Keratinocyte (primary cell): ENCODE results near the gene IFIT3. TPM values are rescaled to one million over a fixed set of nuclear protein-coding genes. Genes with fewer than 3 reads are reported as not detected.

Experiments
- DNase-seq: peaks from one replicate; pipeline ENCODE4 v3.0.0-alpha.2; 2011; ENCODE audit warnings: low read depth, missing footprints, low spot score
- FAIRE-seq: peaks from 2 replicates; lab custom pipeline; 2011; peaks lifted over from hg19 to GRCh38; lab: Jason Lieb, UNC
- H2AFZ ChIP-seq: 2 replicates; pipeline ENCODE4 v1.6.0; 2012; ENCODE audit warnings: low read length, control low read depth, inconsistent platforms; ENCODE audit not compliant: control insufficient read depth
- H3K27ac ChIP-seq: 2 replicates; pipeline ENCODE4 v1.5.1; 2011; ENCODE audit warnings: low read length; ENCODE audit not compliant: control insufficient read depth, insufficient read depth
- H3K27me3 ChIP-seq: 3 replicates; pipeline ENCODE4 v1.6.0; 2011; ENCODE audit warnings: low read length; ENCODE audit not compliant: control insufficient read depth, insufficient read depth; ENCODE audit errors: extremely low read depth
- H3K36me3 ChIP-seq, 2 experiments: 2 replicates in 1 of 2; 3 replicates in 1 of 2; pipeline ENCODE4 v1.5.1; 2011; ENCODE audit warnings: low read length in 2 of 2, mild to moderate bottlenecking in 1 of 2; ENCODE audit not compliant: control insufficient read depth in 2 of 2, insufficient read depth in 2 of 2; ENCODE audit errors: extremely low read depth in 1 of 2
- H3K4me1 ChIP-seq: 3 replicates; pipeline ENCODE4 v1.5.1; 2011; ENCODE audit warnings: low read length; ENCODE audit not compliant: control insufficient read depth, insufficient read depth; ENCODE audit errors: extremely low read depth
- H3K4me2 ChIP-seq: 3 replicates; pipeline ENCODE4 v1.6.0; 2011; ENCODE audit warnings: low read depth, low read length; ENCODE audit not compliant: control insufficient read depth, insufficient read depth; ENCODE audit errors: extremely low read depth
- H3K4me3 ChIP-seq, 3 experiments: fragments of 200-600 bp in 1 of 3; sonication (generic) in 1 of 3; 2 replicates in 2 of 3; 3 replicates in 1 of 3; pipeline ENCODE4 v1.5.1; 2011 to 2016; ENCODE audit warnings: low read length in 3 of 3, mild to moderate bottlenecking in 3 of 3, control low read depth in 2 of 3, inconsistent platforms in 1 of 3, low read depth in 1 of 3, mixed read lengths in 1 of 3, mixed run types in 1 of 3, moderate library complexity in 1 of 3; ENCODE audit not compliant: control insufficient read depth in 2 of 3, insufficient read depth in 2 of 3; ENCODE audit errors: extremely low read depth in 1 of 3
- H3K79me2 ChIP-seq: 2 replicates; pipeline ENCODE4 v1.6.0; 2012; ENCODE audit warnings: low read length; ENCODE audit not compliant: control insufficient read depth, insufficient read depth
- H3K9ac ChIP-seq: 3 replicates; pipeline ENCODE4 v1.6.0; 2011; ENCODE audit warnings: low read length; ENCODE audit not compliant: control insufficient read depth, insufficient read depth; ENCODE audit errors: extremely low read depth
- H3K9me1 ChIP-seq: 3 replicates; pipeline ENCODE4 v1.6.0; 2011; ENCODE audit warnings: low read length; ENCODE audit not compliant: control insufficient read depth, insufficient read depth; ENCODE audit errors: extremely low read depth
- H3K9me3 ChIP-seq: 2 replicates; pipeline ENCODE4 v1.5.1; 2012; ENCODE audit warnings: low read depth, low read length; ENCODE audit not compliant: control insufficient read depth
- H4K20me1 ChIP-seq: 3 replicates; pipeline ENCODE4 v1.6.0; 2011; ENCODE audit warnings: low read length; ENCODE audit not compliant: control insufficient read depth, insufficient read depth; ENCODE audit errors: extremely low read depth
- CTCF ChIP-seq, 3 experiments: IDR thresholded peaks in 1 of 3; conservative IDR thresholded peaks in 1 of 3; optimal IDR thresholded peaks in 1 of 3; 2 replicates in 2 of 3; 3 replicates in 1 of 3; pipeline versions ENCODE3 to v1.5.1; 2011; ENCODE audit warnings: low read length in 3 of 3, mild to moderate bottlenecking in 3 of 3, moderate library complexity in 2 of 3, control low read depth in 1 of 3, inconsistent platforms in 1 of 3; ENCODE audit not compliant: insufficient read depth in 2 of 3; ENCODE audit errors: extremely low read depth in 1 of 3
- EZH2 ChIP-seq: IDR thresholded peaks from one replicate; pipeline ENCODE4 v1.6.1; 2012; ENCODE audit warnings: inconsistent platforms, mild to moderate bottlenecking, low read length, moderate library complexity
- dilution Hi-C: fragments of 300-500 bp; cut with MboI; formaldehyde crosslinking; loops from one replicate; pipeline ENCODE4 v1.7.0; 2020; ENCODE audit warnings: low sequenced_read_pairs; ENCODE audit not compliant: extremely low pct_ligation_motif_present
- polyA minus RNA-seq, 3 experiments: library from RNA; depleted of rRNA, polyadenylated mRNA; stranded (reverse); fragments of >200 nt; gene quantifications; 1 replicate in 1 of 3; 2 replicates in 1 of 3; 3 replicates in 1 of 3; pipeline ENCODE4 v1.2.3, GENCODE V29; 2011
- polyA plus RNA-seq, 5 experiments: library from polyadenylated mRNA; depleted of rRNA in 3 of 5; stranded (reverse) in 3 of 5; stranded (forward) in 1 of 5; unstranded in 1 of 5; fragments of >200 nt; gene quantifications; 1 replicate in 1 of 5; 2 replicates in 3 of 5; 3 replicates in 1 of 5; pipeline versions ENCODE4 v1.2.1 to v1.2.3, GENCODE V29; 2011 to 2012; ENCODE audit warnings: missing spikeins in 2 of 5, low read depth in 1 of 5, low replicate concordance in 1 of 5

The IFIT3 gene
- polyA plus RNA-seq = 30.2 to 83.1 TPM (median 42.6 TPM) in 3 replicates
- 1.7 TPM for polyA plus RNA-seq (2011; ENCODE audit: low read depth)
- 22.6 and 33.1 TPM in 2 replicates for polyA plus RNA-seq (2011; cell fraction: cytosol; rRNA removed)
- 31.4 and 34.0 TPM in 2 replicates for polyA plus RNA-seq (2011; cell fraction: nucleus; rRNA removed)
- polyA plus RNA-seq (2012; ENCODE audit: low replicate concordance) = 0.96 and 57.0 TPM in 2 replicates
- 3.4 to 22.3 TPM (median 10.7 TPM) in 3 replicates for polyA minus RNA-seq
- polyA minus RNA-seq (2011; cell fraction: cytosol; rRNA and poly(A)+ RNA removed) = 11.7 TPM
- polyA minus RNA-seq (2011; cell fraction: nucleus; rRNA and poly(A)+ RNA removed) = 9.2 and 19.9 TPM in 2 replicates

GRCh38 chr10:89327803-89328441, at the start of gene IFIT3:
TSS of gene IFIT3 (plus strand) at chr10:89327997. CDS start at chr10:89328074, 77 bp downstream.
- DNase-seq = no peak
- dilution Hi-C loops = no loop called here
- peak within 1 kb of the TSS; percentile 75 for H3K9ac ChIP-seq
- H2AFZ ChIP-seq = peak within 1 kb of the TSS; percentile 78
- no peaks in the 10 kb centered on the region for H3K79me2 ChIP-seq
- H3K27me3 ChIP-seq = no peaks in the 10 kb centered on the region
- peak within 1 kb of the TSS; percentile 31 to 73 (median 62) for H3K4me3 ChIP-seq
- no peaks in the 10 kb centered on the region for H3K9me3 ChIP-seq
- H3K27ac ChIP-seq = peak within 1 kb of the TSS; percentile 72
- H3K36me3 ChIP-seq = no peaks in the 10 kb centered on the region
- no peaks in the 10 kb centered on the region for H3K9me1 ChIP-seq
- H3K4me2 ChIP-seq = peak within 1 kb of the TSS; percentile 88
- peak; percentile 80 for FAIRE-seq
- H3K4me1 ChIP-seq = peaks cover 14% of the 10 kb centered on the region
- TF ChIP-seq EZH2 = no peak
- no peak for TF ChIP-seq CTCF (optimal IDR thresholded peaks at IDR 0.05 in 1 of 3, IDR thresholded peaks at IDR 0.05 in 1 of 3, conservative IDR thresholded peaks at IDR 0.05 in 1 of 3; ENCODE audit: extremely low read depth in 1 of 3, insufficient read depth in 2 of 3, low read length in 3 of 3)
- no peaks in the 10 kb centered on the region for H4K20me1 ChIP-seq

- Histone ChIP-seq H3K27ac (peak overlapping the region; percentile 97), H3K79me2 (no peaks in the 10 kb centered on the region), H3K36me3 (no peaks in the 10 kb centered on the region), H4K20me1 (no peaks in the 10 kb centered on the region), H3K4me1 (peaks cover 60% of the 10 kb centered on the region), H3K27me3 (no peaks in the 10 kb centered on the region), H3K9ac (peak overlapping the region; percentile 79), H3K4me2 (peak overlapping the region; percentile 82), H3K9me3 (no peaks in the 10 kb centered on the region), H2AFZ (peak overlapping the region; percentile 29), H3K4me3 (peak overlapping the region in 2 of 3 experiments; percentile 29 to 41), H3K9me1 (peaks cover 2% of the 10 kb centered on the region)
- TF ChIP-seq CTCF (optimal IDR thresholded peaks at IDR 0.05 in 1 of 3, IDR thresholded peaks at IDR 0.05 in 1 of 3, conservative IDR thresholded peaks at IDR 0.05 in 1 of 3; ENCODE audit: extremely low read depth in 1 of 3, insufficient read depth in 2 of 3, low read length in 3 of 3) (no peak), EZH2 (no peak)
- DNase-seq = peak; percentile 98
- peak; percentile 99 for FAIRE-seq
- dilution Hi-C loops = no loop called here
Observed at GRCh38 chr10:89278034-89278535, 49.7 kb upstream of the IFIT3 start.
